Vagina (tissue), 2 donors: Measurements from ENCODE around the gene FBH1. TPM values are rescaled to one million over a fixed set of nuclear protein-coding genes. Genes with fewer than 3 reads are reported as not detected.

ENCODE experiments used
- DNase-seq, 2 donors: peaks; one replicate each; pipeline ENCODE4 v3.0.0-alpha.2; 2017; ENCODE audit errors: extremely low spot score in 2 of 2
- H3K27ac ChIP-seq: fragments of 200-600 bp; sonication (generic); one replicate; pipeline ENCODE4 v1.5.1; 2019
- H3K27me3 ChIP-seq: fragments of 200-600 bp; sonication (generic); one replicate; pipeline ENCODE4 v1.5.1; 2019
- H3K36me3 ChIP-seq, 2 donors: fragments of 200-600 bp; sonication (generic); one replicate each; pipeline ENCODE4 v1.5.1; 2017 to 2019
- H3K4me1 ChIP-seq: fragments of 200-600 bp; sonication (generic); one replicate; pipeline ENCODE4 v1.5.1; 2019
- H3K4me3 ChIP-seq, 2 donors: fragments of 200-600 bp; sonication (generic); 1 replicate in 1 of 2; 2 replicates in 1 of 2; pipeline ENCODE4 v1.5.1; 2016 to 2019
- H3K9me3 ChIP-seq: fragments of 200-600 bp; sonication (generic); one replicate; pipeline ENCODE4 v1.5.1; 2019
- CTCF ChIP-seq, 3 experiments: fragments of 450-650 bp in 2 of 3; fragments of 200-600 bp in 1 of 3; sonication (generic) in 1 of 3; IDR thresholded peaks; one replicate each; pipeline ENCODE4 v1.5.1; 2017 to 2019; ENCODE audit warnings: antibody characterized with exemption in 3 of 3, mild to moderate bottlenecking in 2 of 3, moderate library complexity in 2 of 3
- POLR2A ChIP-seq, 2 donors: fragments of 450-650 bp; IDR thresholded peaks; one replicate each; pipeline ENCODE4 v1.6.1; 2017; ENCODE audit warnings: antibody characterized with exemption in 2 of 2, mild to moderate bottlenecking in 2 of 2, moderate library complexity in 2 of 2
- POLR2AphosphoS5 ChIP-seq, 2 donors: sonication (generic); formaldehyde crosslinking; IDR thresholded peaks; one replicate each; pipeline ENCODE4 v1.9.0; 2017; ENCODE audit warnings: antibody characterized with exemption in 2 of 2, mild to moderate bottlenecking in 2 of 2, low read depth in 1 of 2; ENCODE audit not compliant: insufficient read depth in 1 of 2
- intact Hi-C: fragments of 100-400 bp; cut with DNase I; formaldehyde crosslinking; loops from one replicate; pipeline ENCODE4 v1.15.1; 2023
- total RNA-seq: library from RNA; depleted of rRNA; stranded (reverse); fragments of >200 nt; gene quantifications from one replicate; pipeline ENCODE4 v1.2.3, GENCODE V29; 2016

Gene FBH1
- total RNA-seq, 1 donor from 2014 or later: 108 TPM

DNA sequence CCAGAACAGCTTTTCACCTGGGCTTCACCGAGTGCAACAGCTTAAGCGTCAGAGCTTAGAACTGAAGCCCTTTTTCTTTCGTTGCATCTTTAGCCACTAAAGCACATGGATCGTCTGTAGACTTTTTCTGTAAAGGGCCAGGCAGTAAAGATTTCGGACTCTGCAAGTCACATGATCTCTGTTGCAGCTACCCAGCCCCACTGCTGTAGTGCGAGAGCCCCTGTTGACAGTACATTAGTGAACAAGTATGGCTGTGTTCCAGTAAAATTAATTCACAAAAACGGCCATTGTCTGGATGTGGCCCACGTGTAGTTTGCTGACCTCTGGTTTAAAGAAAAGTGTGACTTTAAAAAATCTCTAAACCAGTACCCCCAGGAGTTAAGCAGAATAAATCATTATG lies 39.4 kb downstream of the FBH1 start:
- Histone ChIP-seq H3K4me1 (no peaks in the 10 kb centered on the region), H3K9me3 (no peaks in the 10 kb centered on the region), H3K4me3 (no peak overlapping the region), H3K36me3 (peaks cover 0 to 54% of the 10 kb centered on the region in 2 donors), H3K27me3 (no peaks in the 10 kb centered on the region), H3K27ac (no peak overlapping the region)
- intact Hi-C loops: no loop called here
- no peak for TF ChIP-seq POLR2A (IDR thresholded peaks at IDR 0.05)
- no peak for DNase-seq

- intact Hi-C loops: no loop called here
- Histone ChIP-seq H3K27ac (no peak overlapping the region), H3K36me3 (peaks cover 0 to 48% of the 10 kb centered on the region in 2 donors)
Measured at GRCh38 chr10:5930272-5930671, 40.2 kb downstream of the FBH1 start.

GRCh38 chr10:5932345-5932744 lies 42.3 kb downstream of the FBH1 start:
- Histone ChIP-seq H3K9me3 (no peaks in the 10 kb centered on the region), H3K4me3 (no peak overlapping the region), H3K36me3 (peaks cover 0 to 52% of the 10 kb centered on the region in 2 donors), H3K4me1 (no peaks in the 10 kb centered on the region), H3K27ac (peak overlapping the region; percentile 67), H3K27me3 (no peaks in the 10 kb centered on the region)
- DNase-seq: no peak
- TF ChIP-seq POLR2A (IDR thresholded peaks at IDR 0.05) (no peak), POLR2AphosphoS5 (IDR thresholded peaks at IDR 0.05; ENCODE audit: insufficient read depth in 1 of 2, low read depth in 1 of 2) (peak; percentile 17 to 52)
- intact Hi-C loops: no loop called here

More at GRCh38 chr10:5930272-5930671, 40.2 kb downstream of the FBH1 start:
- no peak for TF ChIP-seq POLR2AphosphoS5 (IDR thresholded peaks at IDR 0.05; ENCODE audit: insufficient read depth in 1 of 2, low read depth in 1 of 2)
- TF ChIP-seq CTCF (IDR thresholded peaks at IDR 0.05): no peak
- no peak for TF ChIP-seq POLR2A (IDR thresholded peaks at IDR 0.05)
- Histone ChIP-seq H3K9me3 (no peaks in the 10 kb centered on the region), H3K4me3 (no peak overlapping the region), H3K27me3 (no peaks in the 10 kb centered on the region), H3K4me1 (no peaks in the 10 kb centered on the region)
- no peak for DNase-seq

- no peak overlapping the region for H3K27ac ChIP-seq
- no peak for DNase-seq
- H3K9me3 ChIP-seq: no peaks in the 10 kb centered on the region
- no peak overlapping the region for H3K4me3 ChIP-seq
- intact Hi-C loops: no loop called here
- no peaks in the 10 kb centered on the region for H3K27me3 ChIP-seq
- no peaks in the 10 kb centered on the region for H3K4me1 ChIP-seq
- TF ChIP-seq POLR2A (IDR thresholded peaks at IDR 0.05) (no peak), POLR2AphosphoS5 (IDR thresholded peaks at IDR 0.05; ENCODE audit: insufficient read depth in 1 of 2, low read depth in 1 of 2) (no peak), CTCF (IDR thresholded peaks at IDR 0.05) (no peak)
- peaks cover 5 to 46% of the 10 kb centered on the region in 2 donors for H3K36me3 ChIP-seq
Measured at GRCh38 chr10:5933909-5934546, 44.0 kb downstream of the FBH1 start.

DNA sequence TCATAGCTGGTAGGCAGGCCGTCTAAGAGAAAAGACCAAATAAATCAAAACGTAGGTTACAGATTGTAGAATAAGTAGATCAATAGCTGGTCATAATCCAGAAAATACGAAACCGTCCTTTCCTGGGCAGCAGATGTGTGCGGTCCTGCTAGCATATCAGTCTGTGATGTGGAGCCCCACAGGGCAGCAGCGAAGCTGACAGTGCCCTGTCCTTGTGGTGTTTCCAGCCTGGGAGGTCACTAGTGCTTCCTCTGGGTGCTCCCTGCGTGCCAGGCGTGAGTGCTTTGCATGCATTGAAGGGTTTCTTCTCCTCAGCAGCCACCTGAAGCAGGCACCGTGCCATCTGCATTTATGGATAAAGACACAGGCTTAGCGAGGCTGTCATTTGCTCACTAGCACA lies 45.6 kb downstream of the FBH1 start:
- Histone ChIP-seq H3K4me1 (no peaks in the 10 kb centered on the region), H3K4me3 (no peak overlapping the region), H3K9me3 (no peaks in the 10 kb centered on the region), H3K36me3 (peaks cover 5 to 39% of the 10 kb centered on the region in 2 donors), H3K27ac (no peak overlapping the region), H3K27me3 (no peaks in the 10 kb centered on the region)
- intact Hi-C loops: no loop called here
- TF ChIP-seq POLR2A (IDR thresholded peaks at IDR 0.05) (no peak), CTCF (IDR thresholded peaks at IDR 0.05) (no peak), POLR2AphosphoS5 (IDR thresholded peaks at IDR 0.05; ENCODE audit: insufficient read depth in 1 of 2, low read depth in 1 of 2) (no peak)
- DNase-seq: no peak

DNA sequence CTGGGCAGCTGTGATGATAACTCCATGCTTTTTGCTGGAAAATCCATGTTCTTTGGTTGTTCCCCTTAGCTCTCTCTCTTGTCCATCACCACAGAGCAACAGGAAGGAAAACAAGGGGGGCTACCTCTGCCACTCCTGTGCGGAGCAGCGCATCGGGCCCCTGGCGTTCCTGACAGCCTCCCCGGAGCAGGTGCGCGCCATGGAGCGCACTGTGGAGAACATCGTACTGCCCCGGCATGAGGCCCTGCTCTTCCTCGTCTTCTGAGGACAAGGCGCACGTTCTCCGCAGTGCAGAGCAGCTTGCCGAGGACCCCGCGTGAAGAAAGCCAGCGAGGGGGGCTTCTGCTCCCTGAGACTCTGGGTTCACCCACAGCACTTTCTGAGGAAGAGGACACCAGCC lies 47.0 kb downstream of the FBH1 start:
- Histone ChIP-seq H3K36me3 (peaks cover 5 to 32% of the 10 kb centered on the region in 2 donors), H3K4me1 (peaks cover 6% of the 10 kb centered on the region), H3K27me3 (no peaks in the 10 kb centered on the region), H3K4me3 (no peak overlapping the region), H3K9me3 (no peaks in the 10 kb centered on the region), H3K27ac (no peak overlapping the region)
- TF ChIP-seq CTCF (IDR thresholded peaks at IDR 0.05) (no peak), POLR2AphosphoS5 (IDR thresholded peaks at IDR 0.05; ENCODE audit: insufficient read depth in 1 of 2, low read depth in 1 of 2) (no peak)
- intact Hi-C loops: no loop called here
- DNase-seq: no peak
